ENCODE results near the gene CFAP99.

The CFAP99 gene

GRCh38 chr4:2494992-2495391 is 76.2 kb downstream of the CFAP99 start:
- TF ChIP-seq ESRRG (CRISPR knock-in tag; IDR thresholded peaks at IDR 0.05) (no peak), ZNF70 (CRISPR knock-in tag; IDR thresholded peaks at IDR 0.05) (no peak), ZNF565 (CRISPR knock-in tag; conservative IDR thresholded peaks at IDR 0.05; ENCODE audit: low read depth) (no peak), TCF4 (CRISPR knock-in tag; IDR thresholded peaks at IDR 0.05; ENCODE audit: borderline replicate concordance) (no peak), PPARA (CRISPR knock-in tag; IDR thresholded peaks at IDR 0.05; ENCODE audit: borderline replicate concordance) (no peak), POU6F1 (CRISPR knock-in tag; IDR thresholded peaks at IDR 0.05; ENCODE audit: borderline replicate concordance, low read depth) (no peak), TSHZ2 (CRISPR knock-in tag; IDR thresholded peaks at IDR 0.05) (no peak), ZC3H10 (CRISPR knock-in tag; IDR thresholded peaks at IDR 0.05) (no peak), ISL1 (CRISPR knock-in tag; IDR thresholded peaks at IDR 0.05) (no peak), ZNF8 (CRISPR knock-in tag; IDR thresholded peaks at IDR 0.05) (no peak), BACH2 (CRISPR knock-in tag; IDR thresholded peaks at IDR 0.05; ENCODE audit: borderline replicate concordance) (no peak), ARNTL (CRISPR knock-in tag; IDR thresholded peaks at IDR 0.05; ENCODE audit: borderline replicate concordance, low read depth) (no peak), OSR1 (CRISPR knock-in tag; IDR thresholded peaks at IDR 0.05) (no peak), CSDC2 (CRISPR knock-in tag; IDR thresholded peaks at IDR 0.05) (no peak), SNAI2 (CRISPR knock-in tag; IDR thresholded peaks at IDR 0.05) (no peak), ZFP30 (CRISPR knock-in tag; IDR thresholded peaks at IDR 0.05) (no peak)
- TF ChIP-seq, protein P1, sequence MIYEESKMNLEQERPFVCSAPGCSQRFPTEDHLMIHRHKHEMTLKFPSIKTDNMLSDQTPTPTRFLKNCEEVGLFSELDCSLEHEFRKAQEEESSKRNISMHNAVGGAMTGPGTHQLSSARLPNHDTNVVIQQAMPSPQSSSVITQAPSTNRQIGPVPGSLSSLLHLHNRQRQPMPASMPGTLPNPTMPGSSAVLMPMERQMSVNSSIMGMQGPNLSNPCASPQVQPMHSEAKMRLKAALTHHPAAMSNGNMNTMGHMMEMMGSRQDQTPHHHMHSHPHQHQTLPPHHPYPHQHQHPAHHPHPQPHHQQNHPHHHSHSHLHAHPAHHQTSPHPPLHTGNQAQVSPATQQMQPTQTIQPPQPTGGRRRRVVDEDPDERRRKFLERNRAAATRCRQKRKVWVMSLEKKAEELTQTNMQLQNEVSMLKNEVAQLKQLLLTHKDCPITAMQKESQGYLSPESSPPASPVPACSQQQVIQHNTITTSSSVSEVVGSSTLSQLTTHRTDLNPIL (CRISPR knock-in tag; IDR thresholded peaks at IDR 0.05; ENCODE audit: low read depth) = no peak
- no peak for ATAC-seq

- no peak for ATAC-seq
- TF ChIP-seq BACH2 (CRISPR knock-in tag; IDR thresholded peaks at IDR 0.05; ENCODE audit: borderline replicate concordance) (no peak), ARNTL (CRISPR knock-in tag; IDR thresholded peaks at IDR 0.05; ENCODE audit: borderline replicate concordance, low read depth) (no peak), TSHZ2 (CRISPR knock-in tag; IDR thresholded peaks at IDR 0.05) (no peak), ZNF565 (CRISPR knock-in tag; conservative IDR thresholded peaks at IDR 0.05; ENCODE audit: low read depth) (no peak), ESRRG (CRISPR knock-in tag; IDR thresholded peaks at IDR 0.05) (no peak), SNAI2 (CRISPR knock-in tag; IDR thresholded peaks at IDR 0.05) (no peak), PATZ1 (CRISPR knock-in tag; IDR thresholded peaks at IDR 0.05; ENCODE audit: borderline replicate concordance) (no peak), ZC3H10 (CRISPR knock-in tag; IDR thresholded peaks at IDR 0.05) (no peak), PPARA (CRISPR knock-in tag; IDR thresholded peaks at IDR 0.05; ENCODE audit: borderline replicate concordance) (no peak), POU6F1 (CRISPR knock-in tag; IDR thresholded peaks at IDR 0.05; ENCODE audit: borderline replicate concordance, low read depth) (no peak), ZNF70 (CRISPR knock-in tag; IDR thresholded peaks at IDR 0.05) (no peak), ZFP3 (CRISPR knock-in tag; IDR thresholded peaks at IDR 0.05) (no peak), ZFP30 (CRISPR knock-in tag; IDR thresholded peaks at IDR 0.05) (no peak)
- TF ChIP-seq, protein P2, sequence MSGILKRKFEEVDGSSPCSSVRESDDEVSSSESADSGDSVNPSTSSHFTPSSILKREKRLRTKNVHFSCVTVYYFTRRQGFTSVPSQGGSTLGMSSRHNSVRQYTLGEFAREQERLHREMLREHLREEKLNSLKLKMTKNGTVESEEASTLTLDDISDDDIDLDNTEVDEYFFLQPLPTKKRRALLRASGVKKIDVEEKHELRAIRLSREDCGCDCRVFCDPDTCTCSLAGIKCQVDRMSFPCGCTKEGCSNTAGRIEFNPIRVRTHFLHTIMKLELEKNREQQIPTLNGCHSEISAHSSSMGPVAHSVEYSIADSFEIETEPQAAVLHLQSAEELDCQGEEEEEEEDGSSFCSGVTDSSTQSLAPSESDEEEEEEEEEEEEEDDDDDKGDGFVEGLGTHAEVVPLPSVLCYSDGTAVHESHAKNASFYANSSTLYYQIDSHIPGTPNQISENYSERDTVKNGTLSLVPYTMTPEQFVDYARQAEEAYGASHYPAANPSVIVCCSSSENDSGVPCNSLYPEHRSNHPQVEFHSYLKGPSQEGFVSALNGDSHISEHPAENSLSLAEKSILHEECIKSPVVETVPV (CRISPR knock-in tag; IDR thresholded peaks at IDR 0.05) = no peak
Measured at GRCh38 chr4:2497324-2497723, 78.6 kb downstream of the CFAP99 start.

Data from SK-N-SH treated with all-trans-retinoic acid at 6 μM for 48 hours (cell line).